Amniotic epithelial cell (primary cell): ENCODE results near the gene HSD17B11.
"Not testable (repeated sequence)": the region's sequence is repeated elsewhere in the genome, so short reads cannot be mapped to it uniquely, and the experiment has no call there.

ENCODE experiments used
- DNase-seq: peaks from one replicate; pipeline ENCODE4 v3.0.0-alpha.2; 2010; ENCODE audit warnings: low read depth

HSD17B11 gene

GRCh38 chr4:87405211-87405820 is 14.3 kb upstream of the HSD17B11 start:
- peak; percentile 65 for DNase-seq

DNA sequence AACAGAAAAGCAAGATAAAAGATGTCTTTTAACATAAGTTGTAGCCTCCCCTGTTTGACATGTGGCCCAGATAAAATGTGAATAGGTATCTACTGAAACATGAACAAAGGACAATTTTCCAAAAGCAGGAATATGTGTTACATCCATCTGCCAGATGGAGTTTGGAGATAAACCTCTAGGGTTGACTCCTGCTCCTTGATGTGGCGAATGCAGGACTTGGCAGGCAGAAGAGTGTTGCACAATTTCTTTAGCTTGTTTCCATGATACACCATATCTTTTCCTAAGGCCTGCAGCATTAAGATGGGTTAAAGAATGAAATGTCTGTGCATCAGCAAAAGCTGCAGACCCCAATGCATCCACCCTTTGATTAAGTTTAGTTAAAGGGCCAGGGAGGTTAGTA is 12.7 kb upstream of the HSD17B11 start:
- DNase-seq, result peak; percentile 89

DNA sequence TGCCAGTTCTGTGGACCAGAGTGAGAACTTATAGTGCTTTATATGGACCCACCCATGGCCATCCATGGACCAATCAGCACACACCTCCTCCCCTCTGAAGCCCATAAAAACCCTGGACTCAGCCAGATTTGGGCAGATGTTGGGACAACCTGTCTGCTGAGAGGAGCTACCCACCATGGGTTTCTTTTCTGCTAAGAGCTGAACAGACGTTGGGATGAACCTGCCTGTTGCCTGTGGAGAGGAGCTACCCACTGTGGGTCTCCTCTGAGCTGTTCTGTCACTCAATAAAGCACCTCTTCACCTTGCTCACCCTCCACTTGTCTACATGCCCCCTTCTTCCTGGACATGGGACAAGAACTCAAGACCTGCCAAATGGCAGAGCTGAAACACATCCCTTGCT is 9.0 kb upstream of the HSD17B11 start:
- DNase-seq, result no peak

- DNase-seq, result no peak
Measured at GRCh38 chr4:87399148-87399547, 8.2 kb upstream of the HSD17B11 start.

GRCh38 chr4:87395851-87396250 is 4.9 kb upstream of the HSD17B11 start:
- DNase-seq, result not testable (repeated sequence)

GRCh38 chr4:87395073-87395472 is 4.1 kb upstream of the HSD17B11 start:
- DNase-seq, result not testable (repeated sequence)

DNA sequence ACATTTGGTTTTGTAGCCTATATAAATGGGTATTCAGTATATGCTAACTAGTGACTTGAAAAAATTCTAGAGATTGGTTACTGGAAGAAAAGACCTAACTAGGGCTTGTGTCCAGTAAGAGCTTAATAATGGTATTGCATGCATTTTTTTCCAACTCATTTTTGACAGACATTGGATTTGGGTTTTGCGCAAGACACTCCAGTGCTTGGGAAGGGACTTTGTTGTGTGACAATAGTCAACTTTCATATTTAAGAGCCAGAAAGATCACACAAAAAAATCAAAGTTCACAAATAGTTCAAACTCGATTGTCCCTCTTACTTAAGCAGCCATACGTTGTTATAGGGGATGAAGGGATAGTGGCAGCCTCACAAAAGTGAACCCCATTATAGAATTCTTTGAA is 1.2 kb upstream of the HSD17B11 start:
- no peak for DNase-seq

DNA sequence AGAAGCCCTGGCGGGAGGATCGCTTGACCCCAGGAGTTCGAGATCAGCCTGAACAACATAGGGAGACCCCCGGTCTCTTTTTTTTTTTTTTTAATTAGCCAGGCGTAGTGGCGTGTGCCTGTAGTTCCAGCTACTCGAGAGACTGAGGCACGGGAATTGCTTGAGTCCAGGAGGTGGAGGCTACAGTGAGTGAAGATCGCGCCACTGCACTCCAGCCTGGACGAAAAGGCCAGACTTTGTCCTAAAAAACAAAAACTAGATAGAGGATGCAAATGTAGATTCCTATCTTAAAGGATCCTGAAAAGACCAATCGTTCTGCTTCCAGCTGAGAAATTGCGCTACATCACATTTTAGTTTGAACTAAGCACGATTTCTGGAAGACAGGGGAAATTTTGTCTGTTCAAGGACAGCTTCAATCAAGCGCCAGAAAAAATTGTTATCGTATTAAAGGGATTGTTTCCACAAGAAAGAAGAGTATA is 627 bp upstream of the HSD17B11 start:
- no peak for DNase-seq

DNA sequence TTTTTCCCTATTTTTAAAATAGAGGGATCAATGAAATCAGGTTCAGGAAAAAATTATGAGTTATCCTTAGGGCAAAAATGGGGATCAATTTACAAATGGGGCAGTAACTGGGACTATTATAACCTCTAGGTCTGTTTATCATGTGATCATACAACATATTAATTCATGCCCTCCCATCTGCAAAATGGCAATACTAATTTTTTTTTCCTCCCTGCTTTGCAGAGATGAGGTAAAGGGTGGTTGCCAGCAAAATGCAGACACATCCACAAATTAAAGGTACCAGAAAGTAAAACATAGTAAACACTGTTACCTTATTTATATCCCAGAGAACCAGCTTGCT is 467 bp downstream of the HSD17B11 start:
- DNase-seq, result no peak

- DNase-seq, result not testable (repeated sequence)
Measured at GRCh38 chr4:87390055-87390454, 933 bp downstream of the HSD17B11 start.

DNA sequence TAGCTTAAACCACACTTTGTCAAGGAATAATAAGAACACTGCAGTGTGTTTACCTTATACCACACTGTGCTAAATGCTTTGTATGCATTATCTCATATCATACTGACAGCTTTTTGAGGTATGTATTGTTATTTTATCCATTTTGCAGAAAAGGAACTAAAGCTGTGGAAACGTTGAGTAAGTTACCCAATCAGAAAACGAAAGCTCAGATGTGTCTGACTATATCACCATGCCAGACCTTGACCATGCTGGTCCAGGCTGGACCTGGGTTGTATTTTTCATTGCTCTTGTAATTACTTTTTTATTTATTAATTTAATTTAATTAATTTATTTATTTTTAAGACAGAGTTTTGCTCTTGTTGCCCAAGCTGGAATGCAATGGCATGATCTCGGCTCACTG is 2.1 kb downstream of the HSD17B11 start:
- DNase-seq, result no peak

DNA sequence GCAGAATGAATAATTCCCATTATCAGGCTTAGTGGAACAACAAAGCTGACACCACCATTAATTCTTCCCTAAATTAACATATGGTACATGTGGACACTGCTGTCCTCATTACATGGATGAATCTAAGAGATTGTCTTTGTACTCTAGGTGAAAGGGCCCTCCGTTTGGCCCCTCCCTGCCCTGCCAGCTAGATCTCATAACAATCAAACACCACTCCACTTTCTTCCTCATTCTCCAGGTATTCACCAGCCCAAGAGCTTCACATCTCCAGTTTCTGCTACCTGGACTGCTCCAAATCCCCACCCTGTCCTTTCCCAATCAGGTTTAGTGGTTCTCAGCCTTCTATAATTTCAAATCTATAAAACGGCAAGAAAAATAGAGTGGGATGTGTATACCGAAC is 3.8 kb downstream of the HSD17B11 start:
- no peak for DNase-seq

DNA sequence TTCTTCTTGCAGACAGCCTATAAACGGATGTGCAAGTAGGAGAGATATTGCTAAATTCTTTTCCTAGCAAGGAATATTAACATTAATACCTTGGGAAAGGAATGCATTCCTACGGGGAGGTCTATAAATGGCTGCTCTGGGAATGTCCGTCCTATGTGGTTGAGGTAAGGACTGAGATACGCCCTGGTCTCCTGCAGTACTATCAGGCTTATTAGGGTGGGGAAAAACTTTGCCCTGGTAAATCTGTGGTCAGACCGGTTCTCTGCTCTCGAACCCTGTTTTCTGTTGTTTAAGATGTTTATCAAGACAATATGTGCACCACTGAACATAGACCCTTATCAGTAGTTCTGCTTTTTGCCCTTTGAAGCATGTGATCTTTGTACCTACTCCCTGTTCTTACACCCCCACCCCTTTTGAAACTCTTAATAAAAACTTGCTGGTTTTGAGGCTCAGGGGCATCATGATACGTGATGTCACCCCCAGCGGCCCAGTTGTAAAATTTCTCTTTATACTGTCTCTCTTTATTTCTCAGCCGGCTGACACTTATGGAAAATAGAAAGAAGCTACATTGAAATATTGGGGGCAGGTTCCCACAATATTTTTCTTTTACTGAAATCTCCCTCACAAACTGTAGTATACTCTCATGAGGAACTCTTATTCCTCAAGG is 6.4 kb downstream of the HSD17B11 start:
- not testable (repeated sequence) for DNase-seq

DNA sequence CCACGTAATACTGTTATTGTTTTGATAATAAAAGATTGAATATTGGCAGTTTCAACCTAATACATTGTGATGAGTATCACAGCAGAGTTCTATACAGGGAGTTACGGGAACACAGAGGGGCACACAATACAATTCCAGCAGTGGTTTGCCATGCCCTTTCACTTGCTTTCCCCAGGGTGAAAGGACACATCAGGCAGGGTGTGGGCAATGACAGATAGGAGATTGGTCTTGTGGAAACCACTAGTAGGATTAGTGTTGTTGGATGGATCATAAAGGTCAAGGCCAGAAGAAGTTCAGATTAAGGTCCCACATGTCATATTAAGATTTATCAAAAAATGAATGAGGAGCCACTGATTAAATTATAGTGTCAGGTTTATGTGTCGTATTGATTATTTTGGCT is 8.1 kb downstream of the HSD17B11 start:
- no peak for DNase-seq

DNA sequence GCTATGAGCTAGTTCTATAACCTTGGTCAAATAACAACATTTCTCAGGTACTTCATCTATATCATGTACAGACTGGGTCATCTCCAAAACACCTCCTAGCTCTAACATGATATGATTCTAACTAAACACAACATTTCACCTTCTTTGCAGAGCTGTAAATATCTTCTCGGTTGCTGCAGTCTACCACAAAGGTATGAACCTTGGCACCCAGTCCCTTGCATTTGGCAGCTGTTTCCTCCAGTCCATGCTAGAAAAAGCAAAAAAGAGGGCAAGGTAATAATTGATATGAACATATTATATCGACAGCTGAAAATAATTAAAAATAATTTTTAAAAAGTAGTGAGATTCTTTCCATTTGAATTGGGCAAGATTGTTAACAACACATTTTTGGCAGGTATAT is 8.9 kb downstream of the HSD17B11 start:
- DNase-seq, result no peak

- DNase-seq, result no peak
Measured at GRCh38 chr4:87377816-87378215, 13.2 kb downstream of the HSD17B11 start.

DNA sequence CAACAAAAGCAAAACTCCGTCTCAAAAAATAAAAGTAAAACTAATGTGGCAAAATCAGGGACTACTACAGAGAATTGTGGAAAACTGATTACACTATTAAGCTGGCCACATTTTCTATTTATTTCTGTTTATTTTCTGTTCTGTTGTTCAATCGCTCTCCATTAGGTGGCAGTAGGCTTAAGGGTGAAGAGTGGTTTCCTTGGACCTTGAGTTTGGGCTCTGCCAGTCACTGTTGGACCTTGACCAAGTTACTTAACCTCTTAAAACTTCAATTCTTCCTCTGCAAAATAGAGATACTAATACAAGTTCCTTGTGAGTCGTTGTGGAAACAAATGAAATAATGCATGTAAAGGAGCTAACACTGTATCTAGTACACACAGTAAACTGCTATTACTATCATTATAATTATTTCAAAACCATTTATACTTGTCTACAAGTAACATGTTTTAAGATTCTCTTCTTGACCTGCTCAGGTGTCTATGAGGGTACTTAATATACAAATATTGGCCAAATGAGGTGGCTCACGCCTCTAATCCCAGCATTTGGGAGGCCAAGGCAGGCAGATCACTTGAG is 15.2 kb downstream of the HSD17B11 start:
- peak; percentile 87 for DNase-seq

- no peak for DNase-seq
Measured at GRCh38 chr4:87370068-87370467, 20.9 kb downstream of the HSD17B11 start.

- no peak for DNase-seq
Measured at GRCh38 chr4:87366521-87367162, 24.3 kb downstream of the HSD17B11 start.

DNA sequence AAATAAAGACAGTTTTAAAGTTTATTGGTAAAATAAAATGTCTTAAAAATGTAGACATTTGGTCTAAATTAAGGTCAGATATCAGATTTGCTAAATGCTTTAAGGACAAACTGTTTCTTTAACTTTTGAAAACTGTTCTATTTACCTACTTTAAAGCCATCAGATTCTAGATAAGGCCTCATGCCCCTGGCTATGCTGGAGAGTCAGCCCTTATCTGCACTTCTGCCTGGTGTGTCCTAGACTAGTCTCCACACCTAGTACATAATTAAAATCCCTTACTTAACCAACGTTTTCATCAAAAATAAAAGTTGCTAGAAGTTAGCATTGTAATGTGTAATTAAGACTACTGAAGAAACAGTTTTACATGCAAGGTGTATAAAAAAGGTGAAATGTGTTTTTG is 25.6 kb downstream of the HSD17B11 start:
- no peak for DNase-seq

- no peak for DNase-seq
Measured at GRCh38 chr4:87363552-87363951, 27.4 kb downstream of the HSD17B11 start.

DNA sequence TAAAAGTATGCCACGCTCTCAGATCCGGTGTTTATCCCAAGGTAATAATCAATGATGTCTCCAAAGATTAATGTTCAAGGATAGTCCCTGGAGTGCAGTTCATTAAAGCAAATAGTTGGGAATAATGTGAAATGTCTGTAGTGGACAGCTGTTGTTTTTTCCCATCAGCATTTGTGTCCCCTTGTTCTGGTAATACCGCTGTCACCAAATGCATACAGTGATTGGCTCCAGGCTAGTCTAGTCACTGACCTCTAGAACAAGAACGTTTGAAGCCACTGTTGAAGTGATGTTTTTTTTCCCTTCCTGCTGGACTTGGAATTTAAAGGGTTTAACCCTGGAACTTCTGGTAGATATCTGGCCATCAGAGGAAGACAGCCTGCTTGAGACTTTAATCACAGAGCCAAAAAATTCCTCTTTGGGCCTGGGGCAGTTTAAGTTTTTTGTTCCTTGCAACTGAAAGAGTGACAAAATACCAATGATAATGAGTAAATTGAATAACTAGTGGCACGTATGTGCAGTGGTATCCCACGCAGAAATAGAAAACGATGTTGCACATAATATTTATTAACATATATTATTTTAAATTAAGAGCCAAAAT is 30.6 kb downstream of the HSD17B11 start:
- DNase-seq, result no peak

- no peak for DNase-seq
Measured at GRCh38 chr4:87359258-87359657, 31.7 kb downstream of the HSD17B11 start.
